Measurements from ENCODE around the gene AOAH. TPM values are rescaled to one million over a fixed set of nuclear protein-coding genes. Genes with fewer than 3 reads are reported as not detected.
"Not testable (repeated sequence)": the region's sequence is repeated elsewhere in the genome, so short reads cannot be mapped to it uniquely, and the experiment has no call there.

AOAH gene
- total and polyA plus RNA-seq, 2 of the 13 experiments (the other 11 are each of a cell fraction or from before 2014, with no cell fraction given): not detected

DNA sequence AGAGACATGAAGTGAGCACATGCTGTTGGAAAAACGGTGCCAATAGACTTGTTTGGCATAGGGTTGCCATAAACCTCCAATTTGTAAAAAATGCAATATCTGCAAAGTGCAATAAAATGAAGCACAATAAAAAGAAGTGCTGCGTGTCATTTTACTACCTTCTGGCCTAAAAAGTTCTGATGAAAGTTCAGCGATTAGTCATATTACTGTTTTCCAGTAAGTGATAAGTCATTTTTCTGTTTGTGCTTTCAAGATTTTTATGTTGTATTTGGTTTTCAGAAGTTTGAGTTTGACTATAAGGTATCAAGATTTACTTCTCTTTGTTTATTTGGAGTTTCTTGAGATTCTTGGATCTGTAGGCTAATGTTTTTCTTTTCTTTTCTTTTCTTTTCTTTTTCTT is 16.8 kb downstream of the AOAH start (continued):
- TF ChIP-seq, protein P1, sequence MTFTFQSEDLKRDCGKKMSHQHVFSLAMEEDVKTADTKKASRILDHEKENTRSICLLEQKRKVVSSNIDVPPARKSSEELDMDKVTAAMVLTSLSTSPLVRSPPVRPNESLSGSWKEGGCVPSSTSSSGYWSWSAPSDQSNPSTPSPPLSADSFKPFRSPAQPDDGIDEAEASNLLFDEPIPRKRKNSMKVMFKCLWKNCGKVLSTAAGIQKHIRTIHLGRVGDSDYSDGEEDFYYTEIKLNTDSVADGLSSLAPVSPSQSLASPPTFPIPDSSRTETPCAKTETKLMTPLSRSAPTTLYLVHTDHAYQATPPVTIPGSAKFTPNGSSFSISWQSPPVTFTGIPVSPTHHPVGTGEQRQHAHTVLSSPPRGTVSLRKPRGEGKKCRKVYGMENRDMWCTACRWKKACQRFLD (CRISPR knock-in tag; IDR thresholded peaks at IDR 0.05; ENCODE audit: borderline replicate concordance): no peak

DNA sequence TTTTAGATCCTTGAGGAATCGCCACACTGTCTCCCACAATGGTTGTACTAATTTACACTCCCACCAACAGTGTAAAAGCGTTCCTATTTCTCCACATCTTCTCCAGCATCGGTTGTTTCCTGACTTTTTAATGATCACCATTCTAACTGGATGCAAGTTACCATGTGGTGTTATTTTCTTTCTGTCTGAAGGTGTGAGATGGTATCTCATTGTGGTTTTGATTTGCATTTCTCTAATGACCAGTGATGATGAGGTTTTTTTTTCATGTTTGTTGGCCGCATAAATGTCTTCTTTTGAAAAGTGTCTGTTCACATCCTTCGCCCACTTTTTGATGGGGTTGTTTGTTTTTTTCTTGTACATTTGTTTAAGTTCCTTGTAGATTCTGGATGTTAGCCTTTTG is 20.4 kb downstream of the AOAH start:
- H3K27ac ChIP-seq (ENCODE audit: extremely low read length, insufficient read depth, low read length); H3K9ac ChIP-seq (ENCODE audit: insufficient read depth, low read depth, low read length); H2AFZ ChIP-seq (ENCODE audit: low read length); H3K36me3 ChIP-seq (replicated peaks in 1 of 2; ENCODE audit: control insufficient read depth in 1 of 2, insufficient read depth in 2 of 2, low read length in 2 of 2); FAIRE-seq; intact Hi-C loops (cut with micrococcal nuclease; ENCODE audit: unreplicated experiment); DNase-seq (ENCODE audit: low spot score); H3K79me2 ChIP-seq (ENCODE audit: insufficient read depth, low read length); H3K9me3 ChIP-seq (ENCODE audit: low read length); H3K4me3 ChIP-seq (replicated peaks in 1 of 3; ENCODE audit: insufficient read depth in 1 of 3, low read depth in 2 of 3, low read length in 3 of 3); BruUV-seq (replicated peaks); ATAC-seq; in situ Hi-C loops (cut with HindIII; ENCODE audit: extremely low pct_ligation_motif_present, low pct_unique_long_range_greater_than_20kb); H3K4me1 ChIP-seq (ENCODE audit: insufficient read depth, low read length); H4K20me1 ChIP-seq (ENCODE audit: insufficient read depth, low read length); POLR2A ChIA-PET; H3K4me2 ChIP-seq (ENCODE audit: low read depth, low read length); CTCF ChIA-PET (ENCODE audit: low intra/inter-chr PET ratio, low total read pairs); H3K27me3 ChIP-seq (ENCODE audit: control insufficient read depth in 1 of 2, insufficient read depth in 2 of 2, low read length in 2 of 2): not testable (repeated sequence)
- 33% methylated on average over 5 of the region's 5 CpGs for WGBS (ENCODE audit: low lambda C conversion rate)

DNA sequence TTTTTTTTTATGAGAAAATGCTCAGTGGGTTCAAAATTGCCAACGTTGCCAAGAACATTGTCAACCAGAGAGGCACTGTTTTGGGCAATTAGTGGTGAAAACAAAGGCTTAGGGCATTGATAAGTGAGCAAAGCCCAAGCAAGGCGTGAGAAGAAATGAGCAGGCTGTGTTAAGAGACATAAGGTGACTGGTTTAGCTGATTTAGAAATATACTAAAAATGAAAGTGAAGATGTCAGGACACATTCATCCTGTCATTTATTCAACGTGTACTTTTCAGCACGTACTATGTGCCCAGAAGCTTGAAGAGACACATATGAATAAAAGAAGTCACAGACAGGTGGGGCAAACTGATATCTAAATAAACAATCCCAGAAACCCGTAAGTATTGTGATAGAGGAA is 31.8 kb downstream of the AOAH start:
- Histone ChIP-seq H3K36me3 (replicated peaks in 1 of 2; ENCODE audit: control insufficient read depth in 1 of 2, insufficient read depth in 2 of 2, low read length in 2 of 2) (no peaks in the 10 kb centered on the region), H3K9ac (ENCODE audit: insufficient read depth, low read depth, low read length) (no peak overlapping the region), H2AFZ (ENCODE audit: low read length) (no peak overlapping the region), H3K9me3 (ENCODE audit: low read length) (no peaks in the 10 kb centered on the region), H3K27ac (ENCODE audit: extremely low read length, insufficient read depth, low read length) (no peak overlapping the region), H3K27me3 (ENCODE audit: control insufficient read depth in 1 of 2, insufficient read depth in 2 of 2, low read length in 2 of 2) (no peaks in the 10 kb centered on the region; a peak in 1 of 5 replicates), H3K4me1 (ENCODE audit: insufficient read depth, low read length) (no peaks in the 10 kb centered on the region), H4K20me1 (ENCODE audit: insufficient read depth, low read length) (no peaks in the 10 kb centered on the region), H3K79me2 (ENCODE audit: insufficient read depth, low read length) (no peaks in the 10 kb centered on the region), H3K4me3 (replicated peaks in 1 of 3; ENCODE audit: insufficient read depth in 1 of 3, low read depth in 2 of 3, low read length in 3 of 3) (no peak overlapping the region), H3K4me2 (ENCODE audit: low read depth, low read length) (no peak overlapping the region)
- 18% methylated on average over 5 of the region's 5 CpGs for WGBS (ENCODE audit: low lambda C conversion rate)
- ATAC-seq: no peak
- FAIRE-seq: no peak
- ChIA-PET CTCF (ENCODE audit: low intra/inter-chr PET ratio, low total read pairs) (no interaction called here), POLR2A (no interaction called here)
- in situ Hi-C loops (cut with HindIII; ENCODE audit: extremely low pct_ligation_motif_present, low pct_unique_long_range_greater_than_20kb): no loop called here
- intact Hi-C loops (cut with micrococcal nuclease; ENCODE audit: unreplicated experiment): no loop called here
- no TSS peak for BruUV-seq (replicated peaks)
- DNase-seq (ENCODE audit: low spot score): no peak
- TF ChIP-seq, protein P2, sequence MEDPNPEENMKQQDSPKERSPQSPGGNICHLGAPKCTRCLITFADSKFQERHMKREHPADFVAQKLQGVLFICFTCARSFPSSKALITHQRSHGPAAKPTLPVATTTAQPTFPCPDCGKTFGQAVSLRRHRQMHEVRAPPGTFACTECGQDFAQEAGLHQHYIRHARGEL (CRISPR knock-in tag; IDR thresholded peaks at IDR 0.05): no peak
- TF ChIP-seq ZNF441 (CRISPR knock-in tag; IDR thresholded peaks at IDR 0.05; ENCODE audit: borderline replicate concordance) (no peak), ISL2 (CRISPR knock-in tag; IDR thresholded peaks at IDR 0.05) (no peak), ZSCAN30 (CRISPR knock-in tag; IDR thresholded peaks at IDR 0.05) (no peak), HMGA1 (CRISPR knock-in tag; conservative IDR thresholded peaks at IDR 0.05) (no peak), SRF (IDR thresholded peaks at IDR 0.05; ENCODE audit: low read depth, low read length) (no peak)
- TF ChIP-seq, protein P3, sequence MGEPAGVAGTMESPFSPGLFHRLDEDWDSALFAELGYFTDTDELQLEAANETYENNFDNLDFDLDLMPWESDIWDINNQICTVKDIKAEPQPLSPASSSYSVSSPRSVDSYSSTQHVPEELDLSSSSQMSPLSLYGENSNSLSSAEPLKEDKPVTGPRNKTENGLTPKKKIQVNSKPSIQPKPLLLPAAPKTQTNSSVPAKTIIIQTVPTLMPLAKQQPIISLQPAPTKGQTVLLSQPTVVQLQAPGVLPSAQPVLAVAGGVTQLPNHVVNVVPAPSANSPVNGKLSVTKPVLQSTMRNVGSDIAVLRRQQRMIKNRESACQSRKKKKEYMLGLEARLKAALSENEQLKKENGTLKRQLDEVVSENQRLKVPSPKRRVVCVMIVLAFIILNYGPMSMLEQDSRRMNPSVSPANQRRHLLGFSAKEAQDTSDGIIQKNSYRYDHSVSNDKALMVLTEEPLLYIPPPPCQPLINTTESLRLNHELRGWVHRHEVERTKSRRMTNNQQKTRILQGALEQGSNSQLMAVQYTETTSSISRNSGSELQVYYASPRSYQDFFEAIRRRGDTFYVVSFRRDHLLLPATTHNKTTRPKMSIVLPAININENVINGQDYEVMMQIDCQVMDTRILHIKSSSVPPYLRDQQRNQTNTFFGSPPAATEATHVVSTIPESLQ (CRISPR knock-in tag; conservative IDR thresholded peaks at IDR 0.05): no peak
- TF ChIP-seq, protein P4, sequence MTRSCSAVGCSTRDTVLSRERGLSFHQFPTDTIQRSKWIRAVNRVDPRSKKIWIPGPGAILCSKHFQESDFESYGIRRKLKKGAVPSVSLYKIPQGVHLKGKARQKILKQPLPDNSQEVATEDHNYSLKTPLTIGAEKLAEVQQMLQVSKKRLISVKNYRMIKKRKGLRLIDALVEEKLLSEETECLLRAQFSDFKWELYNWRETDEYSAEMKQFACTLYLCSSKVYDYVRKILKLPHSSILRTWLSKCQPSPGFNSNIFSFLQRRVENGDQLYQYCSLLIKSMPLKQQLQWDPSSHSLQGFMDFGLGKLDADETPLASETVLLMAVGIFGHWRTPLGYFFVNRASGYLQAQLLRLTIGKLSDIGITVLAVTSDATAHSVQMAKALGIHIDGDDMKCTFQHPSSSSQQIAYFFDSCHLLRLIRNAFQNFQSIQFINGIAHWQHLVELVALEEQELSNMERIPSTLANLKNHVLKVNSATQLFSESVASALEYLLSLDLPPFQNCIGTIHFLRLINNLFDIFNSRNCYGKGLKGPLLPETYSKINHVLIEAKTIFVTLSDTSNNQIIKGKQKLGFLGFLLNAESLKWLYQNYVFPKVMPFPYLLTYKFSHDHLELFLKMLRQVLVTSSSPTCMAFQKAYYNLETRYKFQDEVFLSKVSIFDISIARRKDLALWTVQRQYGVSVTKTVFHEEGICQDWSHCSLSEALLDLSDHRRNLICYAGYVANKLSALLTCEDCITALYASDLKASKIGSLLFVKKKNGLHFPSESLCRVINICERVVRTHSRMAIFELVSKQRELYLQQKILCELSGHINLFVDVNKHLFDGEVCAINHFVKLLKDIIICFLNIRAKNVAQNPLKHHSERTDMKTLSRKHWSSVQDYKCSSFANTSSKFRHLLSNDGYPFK (CRISPR knock-in tag; IDR thresholded peaks at IDR 0.05; ENCODE audit: borderline replicate concordance): no peak
- TF ChIP-seq, protein P5, sequence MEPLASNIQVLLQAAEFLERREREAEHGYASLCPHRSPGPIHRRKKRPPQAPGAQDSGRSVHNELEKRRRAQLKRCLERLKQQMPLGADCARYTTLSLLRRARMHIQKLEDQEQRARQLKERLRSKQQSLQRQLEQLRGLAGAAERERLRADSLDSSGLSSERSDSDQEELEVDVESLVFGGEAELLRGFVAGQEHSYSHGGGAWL (CRISPR knock-in tag; IDR thresholded peaks at IDR 0.05): no peak

Measured in HepG2 (cell line).